LNCAP (cell line): Measurements from ENCODE around the gene KLC4.

Experiments used
- CTCF ChIP-seq: fragments of 450-650 bp; IDR thresholded peaks from 2 replicates; pipeline ENCODE4 v1.5.1; 2017; ENCODE audit warnings: mild to moderate bottlenecking

Gene KLC4

GRCh38 chr6:43016176-43016942, 43.1 kb upstream of the KLC4 start:
- TF ChIP-seq CTCF, result no peak

- TF ChIP-seq CTCF, result no peak
These were observed 42.5 kb upstream of the KLC4 start for GRCh38 chr6:43016943-43017334.

- TF ChIP-seq CTCF, result no peak
These were observed 40.3 kb upstream of the KLC4 start for GRCh38 chr6:43019152-43019551.

- no peak for TF ChIP-seq CTCF
These were observed 39.3 kb upstream of the KLC4 start for GRCh38 chr6:43020052-43020705.

GRCh38 chr6:43020847-43021246, 38.6 kb upstream of the KLC4 start:
- TF ChIP-seq CTCF, result no peak

- TF ChIP-seq CTCF, result no peak
These were observed 38.0 kb upstream of the KLC4 start, which contains the start of gene RRP36 for GRCh38 chr6:43021270-43022047. RRP36 (plus strand) TSS chr6:43021623; CDS start chr6:43021655, 32 bp downstream.

GRCh38 chr6:43024436-43024835, 35.0 kb upstream of the KLC4 start:
- no peak for TF ChIP-seq CTCF
